GM23338 (cell line): ENCODE results near the gene ZNF526. TPM values are rescaled to one million over a fixed set of nuclear protein-coding genes. Genes with fewer than 3 reads are reported as not detected.
A peak's percentile ranks its signal among the peaks of the same experiment; 100 is the strongest.

Source experiments
- ATAC-seq: fragments of 200-7000 bp; cut with Tn5 transposase; 3 replicates; pipeline ENCODE4 v1.9.1; 2020
- DNase-seq: peaks from one replicate; pipeline ENCODE4 v3.0.0-alpha.2; 2015; ENCODE audit warnings: low spot score
- H2AFZ ChIP-seq: fragments of 200-600 bp; sonication (generic); 2 replicates; pipeline ENCODE4 v1.8.0; 2016; ENCODE audit warnings: antibody characterized with exemption, mild to moderate bottlenecking, moderate library complexity
- H3F3A ChIP-seq: fragments of 200-600 bp; sonication (generic); replicated peaks from 2 replicates; pipeline ENCODE4 v1.8.0; 2017; ENCODE audit warnings: antibody characterized with exemption, mixed run types, low read depth
- H3K27ac ChIP-seq: fragments of 200-600 bp; sonication (generic); 2 replicates; pipeline ENCODE4 v1.6.1; 2016; ENCODE audit warnings: low read depth
- H3K27me3 ChIP-seq: fragments of 200-600 bp; sonication (generic); 2 replicates; pipeline ENCODE4 v1.8.0; 2016; ENCODE audit warnings: mild to moderate bottlenecking, mixed run types, moderate library complexity; ENCODE audit not compliant: insufficient read depth
- H3K36me3 ChIP-seq: fragments of 200-600 bp; sonication (generic); 2 replicates; pipeline ENCODE4 v1.8.0; 2016; ENCODE audit warnings: mild to moderate bottlenecking; ENCODE audit not compliant: insufficient read depth
- H3K4me1 ChIP-seq: fragments of 200-600 bp; sonication (generic); 2 replicates; pipeline ENCODE4 v1.8.0; 2016; ENCODE audit warnings: mild to moderate bottlenecking, moderate library complexity; ENCODE audit not compliant: insufficient read depth
- H3K4me2 ChIP-seq: fragments of 200-600 bp; sonication (generic); 2 replicates; pipeline ENCODE4 v1.7.1; 2017; ENCODE audit warnings: mixed run types
- H3K4me3 ChIP-seq: fragments of 200-600 bp; sonication (generic); 2 replicates; pipeline ENCODE4 v1.6.1; 2016; ENCODE audit warnings: mixed run types
- H3K79me2 ChIP-seq: fragments of 200-600 bp; sonication (generic); replicated peaks from 2 replicates; pipeline ENCODE4 v1.8.0; 2017; ENCODE audit warnings: mild to moderate bottlenecking; ENCODE audit not compliant: insufficient read depth
- H3K9me2 ChIP-seq: fragments of 200-600 bp; sonication (generic); 2 replicates; pipeline ENCODE4 v1.8.0; 2017; ENCODE audit not compliant: insufficient read depth
- H4K20me1 ChIP-seq: fragments of 200-600 bp; sonication (generic); replicated peaks from 2 replicates; pipeline ENCODE4 v1.8.0; 2017; ENCODE audit warnings: mild to moderate bottlenecking; ENCODE audit not compliant: insufficient read depth
- H3K27ac Mint-ChIP-seq: 2 replicates; pipeline ENCODE4 v1.8.0; 2020; ENCODE audit warnings: inconsistent platforms, mild to moderate bottlenecking, moderate library complexity, mixed read lengths
- H3K27me3 Mint-ChIP-seq: 3 replicates; pipeline ENCODE4 v1.8.0; 2022; ENCODE audit warnings: low read depth, mild to moderate bottlenecking, moderate library complexity, mixed read lengths, inconsistent platforms; ENCODE audit not compliant: insufficient read depth, poor library complexity
- H3K36me3 Mint-ChIP-seq: 3 replicates; pipeline ENCODE4 v1.8.0; 2021; ENCODE audit warnings: low read depth, mild to moderate bottlenecking, inconsistent platforms, moderate library complexity, mixed read lengths
- H3K4me1 Mint-ChIP-seq: 3 replicates; pipeline ENCODE4 v1.8.0; 2020; ENCODE audit warnings: mild to moderate bottlenecking, inconsistent platforms, mixed read lengths
- H3K4me3 Mint-ChIP-seq: 3 replicates; pipeline ENCODE4 v1.8.0; 2021; ENCODE audit warnings: moderate library complexity, mild to moderate bottlenecking, inconsistent platforms, mixed read lengths
- H3K9me3 Mint-ChIP-seq: 3 replicates; pipeline ENCODE4 v1.8.0; 2020; ENCODE audit warnings: moderate library complexity, mild to moderate bottlenecking, inconsistent platforms, mixed read lengths
- CREB1 ChIP-seq: fragments of 250-450 bp; sonication (Bioruptor Pico); IDR thresholded peaks from 2 replicates; pipeline ENCODE4 v1.5.0; 2020; ENCODE audit warnings: low read depth, mild to moderate bottlenecking, moderate library complexity
- ETS1 ChIP-seq: IDR thresholded peaks from 2 replicates; pipeline ENCODE4 v1.6.1; 2016; ENCODE audit warnings: antibody characterized with exemption
- EZH2phosphoT487 ChIP-seq: fragments of 200-600 bp; sonication (generic); IDR thresholded peaks from one replicate; pipeline ENCODE4 v1.8.1; 2018; ENCODE audit warnings: antibody characterized with exemption; ENCODE audit not compliant: unreplicated experiment
- POLR2AphosphoS5 ChIP-seq: IDR thresholded peaks from 2 replicates; pipeline ENCODE4 v1.6.1; 2016; ENCODE audit warnings: antibody characterized with exemption, low read depth
- REST ChIP-seq: IDR thresholded peaks from one replicate; pipeline ENCODE4 v1.6.1; 2018; ENCODE audit warnings: antibody characterized with exemption; ENCODE audit not compliant: unreplicated experiment
- STAT1 ChIP-seq: IDR thresholded peaks from one replicate; pipeline ENCODE4 v1.6.1; 2016; ENCODE audit warnings: antibody characterized with exemption; ENCODE audit not compliant: unreplicated experiment
- ZNF331 ChIP-seq: fragments of 250-450 bp; sonication (Bioruptor Pico); IDR thresholded peaks from 2 replicates; pipeline ENCODE4 v1.5.0; 2020; ENCODE audit warnings: low read depth, mild to moderate bottlenecking, moderate library complexity
- ZNF462 ChIP-seq: fragments of 250-450 bp; sonication (Bioruptor Pico); IDR thresholded peaks from 2 replicates; pipeline ENCODE4 v1.5.0; 2020; ENCODE audit warnings: mild to moderate bottlenecking, moderate library complexity
- polyA plus RNA-seq: library from polyadenylated mRNA; unstranded; fragments of >200 nt; fragmentation: Nextera tagmentation; extraction: Ambion mirVana; gene quantifications from 2 replicates; pipeline ENCODE4 v1.2.1, GENCODE V29; 2016
- total RNA-seq: library from RNA; depleted of rRNA; stranded (reverse); fragments of >200 nt; shearing (Covaris generic); gene quantifications from 2 replicates; pipeline ENCODE4 v1.2.3, GENCODE V29; 2014

ZNF526 gene
- total and polyA plus RNA-seq, 2 experiments from 2014 or later, result 4.7 to 13.3 TPM

- no peak for TF ChIP-seq POLR2AphosphoS5
- no peak for TF ChIP-seq CREB1
- no peak for TF ChIP-seq REST
These were observed 29.1 kb downstream of the ZNF526 start (continued) for GRCh38 chr19:42249149-42249750.

GRCh38 chr19:42249769-42250168, 29.7 kb downstream of the ZNF526 start:
- peaks cover 42% of the 10 kb centered on the region for H3K4me1 Mint-ChIP-seq
- no peak for DNase-seq
- peaks cover 12% of the 10 kb centered on the region for H3F3A ChIP-seq
- H3K4me3 ChIP-seq, result no peak overlapping the region
- H4K20me1 ChIP-seq, result no peaks in the 10 kb centered on the region; the same call in 1 of the 2 replicates
- H3K36me3 ChIP-seq, result no peaks in the 10 kb centered on the region
- ATAC-seq, result no peak
- no peak overlapping the region for H2AFZ ChIP-seq
- H3K79me2 ChIP-seq, result peaks cover 37% of the 10 kb centered on the region
- H3K36me3 Mint-ChIP-seq, result peaks cover 10% of the 10 kb centered on the region; the same call in 2 of the 3 replicates
- peaks cover 22% of the 10 kb centered on the region for H3K27me3 Mint-ChIP-seq
- H3K4me3 Mint-ChIP-seq, result no peak overlapping the region
- TF ChIP-seq STAT1, result no peak
- no peak overlapping the region for H3K4me2 ChIP-seq
- H3K27ac Mint-ChIP-seq, result 0 out of 2 replicates have a peak overlapping the region, but pooled peaks have one; percentile 48
- H3K9me3 Mint-ChIP-seq, result no peaks in the 10 kb centered on the region; the same call in 2 of the 3 replicates
- peaks cover 35% of the 10 kb centered on the region for H3K4me1 ChIP-seq
- no peaks in the 10 kb centered on the region for H3K27me3 ChIP-seq
- H3K9me2 ChIP-seq, result no peaks in the 10 kb centered on the region
- no peak overlapping the region for H3K27ac ChIP-seq

- no peaks in the 10 kb centered on the region; the same call in 1 of the 2 replicates for H4K20me1 ChIP-seq
- no peak overlapping the region for H3K27ac Mint-ChIP-seq
- no peak overlapping the region for H3K4me2 ChIP-seq
- TF ChIP-seq STAT1, result no peak
- no peak for TF ChIP-seq ZNF331
- no peak for TF ChIP-seq ZNF462 (CRISPR knock-in tag)
- TF ChIP-seq CREB1, result no peak
- TF ChIP-seq ETS1, result no peak
- TF ChIP-seq EZH2phosphoT487, result no peak
These were observed 30.1 kb downstream of the ZNF526 start for GRCh38 chr19:42250183-42250665.

More at GRCh38 chr19:42250183-42250665, 30.1 kb downstream of the ZNF526 start:
- H2AFZ ChIP-seq, result no peak overlapping the region
- Mint-ChIP-seq H3K9me3 (no peaks in the 10 kb centered on the region; the same call in 2 of the 3 replicates), H3K36me3 (peaks cover 10% of the 10 kb centered on the region; the same call in 2 of the 3 replicates), H3K4me3 (no peak overlapping the region), H3K27me3 (peaks cover 22% of the 10 kb centered on the region), H3K4me1 (peaks cover 38% of the 10 kb centered on the region)
- peaks cover 38% of the 10 kb centered on the region for H3K79me2 ChIP-seq
- ATAC-seq (no peak), DNase-seq (no peak)
- no peaks in the 10 kb centered on the region for H3K36me3 ChIP-seq
- H3K27me3 ChIP-seq, result no peaks in the 10 kb centered on the region
- peaks cover 35% of the 10 kb centered on the region for H3K4me1 ChIP-seq
- no peak overlapping the region for H3K4me3 ChIP-seq
- no peak overlapping the region for H3K27ac ChIP-seq
- H3K9me2 ChIP-seq, result no peaks in the 10 kb centered on the region
- H3F3A ChIP-seq, result peaks cover 12% of the 10 kb centered on the region
